ENCODE results near the gene LOXL1.

Gene LOXL1

DNA sequence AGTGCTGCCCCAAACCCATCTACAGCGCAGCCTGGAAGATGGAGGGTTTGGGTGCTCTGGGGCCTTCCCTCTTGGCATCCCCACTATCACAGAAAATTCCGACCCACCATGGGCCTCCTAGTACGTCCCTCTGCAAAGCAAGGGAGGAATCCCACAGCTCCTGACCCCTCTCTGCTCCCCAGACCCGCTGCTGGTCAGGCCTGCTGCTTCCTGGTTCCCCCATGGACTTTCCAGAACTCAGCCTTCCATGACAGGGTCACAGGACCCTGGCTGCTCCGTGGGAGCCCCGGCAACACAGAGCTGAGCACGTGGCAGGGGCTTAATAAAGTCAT is 3.1 kb upstream of the LOXL1 start:
- in situ Hi-C loops (cut with HindIII; ENCODE audit: low sequenced_read_pairs): no loop called here
- TF ChIP-seq, protein P1, sequence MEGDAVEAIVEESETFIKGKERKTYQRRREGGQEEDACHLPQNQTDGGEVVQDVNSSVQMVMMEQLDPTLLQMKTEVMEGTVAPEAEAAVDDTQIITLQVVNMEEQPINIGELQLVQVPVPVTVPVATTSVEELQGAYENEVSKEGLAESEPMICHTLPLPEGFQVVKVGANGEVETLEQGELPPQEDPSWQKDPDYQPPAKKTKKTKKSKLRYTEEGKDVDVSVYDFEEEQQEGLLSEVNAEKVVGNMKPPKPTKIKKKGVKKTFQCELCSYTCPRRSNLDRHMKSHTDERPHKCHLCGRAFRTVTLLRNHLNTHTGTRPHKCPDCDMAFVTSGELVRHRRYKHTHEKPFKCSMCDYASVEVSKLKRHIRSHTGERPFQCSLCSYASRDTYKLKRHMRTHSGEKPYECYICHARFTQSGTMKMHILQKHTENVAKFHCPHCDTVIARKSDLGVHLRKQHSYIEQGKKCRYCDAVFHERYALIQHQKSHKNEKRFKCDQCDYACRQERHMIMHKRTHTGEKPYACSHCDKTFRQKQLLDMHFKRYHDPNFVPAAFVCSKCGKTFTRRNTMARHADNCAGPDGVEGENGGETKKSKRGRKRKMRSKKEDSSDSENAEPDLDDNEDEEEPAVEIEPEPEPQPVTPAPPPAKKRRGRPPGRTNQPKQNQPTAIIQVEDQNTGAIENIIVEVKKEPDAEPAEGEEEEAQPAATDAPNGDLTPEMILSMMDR (IDR thresholded peaks at IDR 0.05; ENCODE audit: low read depth, low read length): no peak
- no peak for DNase-seq (ENCODE audit: low read depth, low spot score)
- no peak overlapping the region for H3K4me3 ChIP-seq (ENCODE audit: low read depth, low read length)

DNA sequence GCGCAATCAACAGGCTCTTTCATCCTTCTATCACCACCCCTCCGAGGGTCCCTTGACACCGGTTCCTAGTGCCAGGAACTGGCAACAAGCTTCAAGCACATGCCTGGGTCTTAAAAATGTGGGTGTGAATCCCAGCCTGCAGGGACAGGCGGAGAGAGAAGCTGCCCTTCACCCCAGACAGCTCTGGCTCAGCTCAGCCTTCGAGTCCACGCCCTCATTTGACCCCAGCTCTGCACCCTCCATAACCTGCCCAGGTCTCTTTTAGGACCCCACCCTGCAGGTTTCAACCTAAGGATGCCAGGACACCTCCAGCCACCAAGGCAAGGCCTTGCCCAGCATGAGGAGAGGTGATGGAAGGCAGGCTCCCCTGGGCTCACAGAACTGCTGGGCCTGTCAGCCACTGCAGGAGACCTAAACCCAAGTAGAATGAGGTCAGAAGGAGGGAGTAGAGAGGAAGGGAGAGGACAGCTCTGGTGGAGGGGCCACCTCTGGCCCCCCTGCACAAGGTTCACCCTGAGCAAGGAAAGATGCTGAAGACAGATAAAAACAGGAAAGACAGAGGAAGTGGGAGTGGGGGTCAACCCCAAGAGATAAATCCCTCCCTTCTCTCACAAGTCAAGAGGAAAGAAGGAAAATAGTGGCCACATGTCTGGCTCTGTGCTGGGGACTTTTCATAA is 2.6 kb upstream of the LOXL1 start:
- in situ Hi-C loops (cut with HindIII; ENCODE audit: low sequenced_read_pairs): no loop called here
- TF ChIP-seq, protein P1 (IDR thresholded peaks at IDR 0.05; ENCODE audit: low read depth, low read length): no peak
- no peak for DNase-seq (ENCODE audit: low read depth, low spot score)
- H3K4me3 ChIP-seq (ENCODE audit: low read depth, low read length): no peak overlapping the region

GRCh38 chr15:73924171-73924921 is 1.9 kb upstream of the LOXL1 start:
- TF ChIP-seq, protein P1 (IDR thresholded peaks at IDR 0.05; ENCODE audit: low read depth, low read length): no peak
- H3K4me3 ChIP-seq (ENCODE audit: low read depth, low read length): no peak overlapping the region
- DNase-seq (ENCODE audit: low read depth, low spot score): peak; percentile 90
- in situ Hi-C loops (cut with HindIII; ENCODE audit: low sequenced_read_pairs): no loop called here

- no peak for DNase-seq (ENCODE audit: low read depth, low spot score)
- peak overlapping the region; percentile 78 for H3K4me3 ChIP-seq (ENCODE audit: low read depth, low read length)
- TF ChIP-seq, protein P1 (IDR thresholded peaks at IDR 0.05; ENCODE audit: low read depth, low read length): no peak
- in situ Hi-C loops (cut with HindIII; ENCODE audit: low sequenced_read_pairs): no loop called here
Measured at GRCh38 chr15:73925848-73926218, 429 bp upstream of the LOXL1 start.

DNA sequence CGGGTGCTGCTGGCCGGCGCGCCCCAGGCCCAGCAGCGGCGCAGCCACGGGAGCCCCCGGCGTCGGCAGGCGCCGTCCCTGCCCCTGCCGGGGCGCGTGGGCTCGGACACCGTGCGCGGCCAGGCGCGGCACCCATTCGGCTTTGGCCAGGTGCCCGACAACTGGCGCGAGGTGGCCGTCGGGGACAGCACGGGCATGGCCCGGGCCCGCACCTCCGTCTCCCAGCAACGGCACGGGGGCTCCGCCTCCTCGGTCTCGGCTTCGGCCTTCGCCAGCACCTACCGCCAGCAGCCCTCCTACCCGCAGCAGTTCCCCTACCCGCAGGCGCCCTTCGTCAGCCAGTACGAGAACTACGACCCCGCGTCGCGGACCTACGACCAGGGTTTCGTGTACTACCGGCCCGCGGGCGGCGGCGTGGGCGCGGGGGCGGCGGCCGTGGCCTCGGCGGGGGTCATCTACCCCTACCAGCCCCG is 777 bp downstream of the LOXL1 start:
- in situ Hi-C loops (cut with HindIII; ENCODE audit: low sequenced_read_pairs): no loop called here
- peak overlapping the region; percentile 78 for H3K4me3 ChIP-seq (ENCODE audit: low read depth, low read length)
- DNase-seq (ENCODE audit: low read depth, low spot score): no peak
- TF ChIP-seq, protein P1 (IDR thresholded peaks at IDR 0.05; ENCODE audit: low read depth, low read length): no peak

DNA sequence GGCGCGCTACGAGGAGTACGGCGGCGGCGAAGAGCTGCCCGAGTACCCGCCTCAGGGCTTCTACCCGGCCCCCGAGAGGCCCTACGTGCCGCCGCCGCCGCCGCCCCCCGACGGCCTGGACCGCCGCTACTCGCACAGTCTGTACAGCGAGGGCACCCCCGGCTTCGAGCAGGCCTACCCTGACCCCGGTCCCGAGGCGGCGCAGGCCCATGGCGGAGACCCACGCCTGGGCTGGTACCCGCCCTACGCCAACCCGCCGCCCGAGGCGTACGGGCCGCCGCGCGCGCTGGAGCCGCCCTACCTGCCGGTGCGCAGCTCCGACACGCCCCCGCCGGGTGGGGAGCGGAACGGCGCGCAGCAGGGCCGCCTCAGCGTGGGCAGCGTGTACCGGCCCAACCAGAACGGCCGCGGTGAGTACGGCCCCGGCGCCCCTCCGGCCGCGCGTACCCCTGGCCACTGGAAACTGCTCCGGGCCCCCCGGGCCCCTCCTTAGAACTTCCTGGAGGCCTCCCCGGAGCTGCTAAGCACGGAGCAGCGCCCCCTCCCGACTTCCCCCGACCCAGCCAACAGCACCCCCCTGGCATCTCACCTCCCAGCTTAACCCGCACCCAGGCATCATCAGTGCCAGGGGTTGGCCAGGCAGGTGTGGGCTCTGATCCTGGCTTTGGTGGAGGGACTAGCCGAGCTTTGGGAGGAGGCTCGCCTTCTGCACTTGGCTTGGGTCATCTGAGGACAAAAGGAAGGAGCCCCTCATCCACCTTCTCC is 1.4 kb downstream of the LOXL1 start:
- TF ChIP-seq, protein P1 (IDR thresholded peaks at IDR 0.05; ENCODE audit: low read depth, low read length): peak; percentile 74
- DNase-seq (ENCODE audit: low read depth, low spot score): peak; percentile 59
- H3K4me3 ChIP-seq (ENCODE audit: low read depth, low read length): peak overlapping the region; percentile 78
- in situ Hi-C loops (cut with HindIII; ENCODE audit: low sequenced_read_pairs): no loop called here
